Fibroblast of skin of abdomen (primary cell): ENCODE results near the gene CARD14.
"Not testable (repeated sequence)": the region's sequence is repeated elsewhere in the genome, so short reads cannot be mapped to it uniquely, and the experiment has no call there.

Source experiments
- DNase-seq: peaks from one replicate; pipeline ENCODE4 v3.0.0-alpha.2; 2013

Gene CARD14

GRCh38 chr17:80151333-80151732 is 18.5 kb upstream of the CARD14 start:
- peak; percentile 73 for DNase-seq

GRCh38 chr17:80152081-80152702 is 17.6 kb upstream of the CARD14 start:
- peak; percentile 43 for DNase-seq

GRCh38 chr17:80153004-80153403 is 16.8 kb upstream of the CARD14 start:
- DNase-seq, result no peak

- DNase-seq, result no peak
These were observed 15.7 kb upstream of the CARD14 start for GRCh38 chr17:80154166-80154565.

- not testable (repeated sequence) for DNase-seq
These were observed 14.2 kb upstream of the CARD14 start for GRCh38 chr17:80155600-80155999.

GRCh38 chr17:80158846-80159245 is 11.0 kb upstream of the CARD14 start:
- DNase-seq, result no peak

GRCh38 chr17:80160536-80160935 is 9.3 kb upstream of the CARD14 start:
- no peak for DNase-seq

- DNase-seq, result no peak
These were observed 6.5 kb upstream of the CARD14 start for GRCh38 chr17:80163336-80163735.

GRCh38 chr17:80164185-80164584 is 5.6 kb upstream of the CARD14 start:
- DNase-seq, result no peak

- DNase-seq, result no peak
These were observed 3.4 kb upstream of the CARD14 start for GRCh38 chr17:80166446-80166845.

GRCh38 chr17:80168371-80168770 is 1.5 kb upstream of the CARD14 start:
- no peak for DNase-seq

GRCh38 chr17:80169107-80169506 is 723 bp upstream of the CARD14 start:
- no peak for DNase-seq

GRCh38 chr17:80171681-80172080 is 1.9 kb downstream of the CARD14 start:
- no peak for DNase-seq

GRCh38 chr17:80173126-80173525 is 3.3 kb downstream of the CARD14 start:
- DNase-seq, result no peak

- DNase-seq, result no peak
These were observed 4.1 kb downstream of the CARD14 start for GRCh38 chr17:80173916-80174315.

GRCh38 chr17:80176757-80177156 is 6.9 kb downstream of the CARD14 start:
- no peak for DNase-seq

- DNase-seq, result no peak
These were observed 8.3 kb downstream of the CARD14 start for GRCh38 chr17:80177986-80178595.

- no peak for DNase-seq
These were observed 10.4 kb downstream of the CARD14 start for GRCh38 chr17:80180192-80180591.

- no peak for DNase-seq
These were observed 11.6 kb downstream of the CARD14 start for GRCh38 chr17:80181431-80181830.

- DNase-seq, result no peak
These were observed 12.5 kb downstream of the CARD14 start for GRCh38 chr17:80182118-80182844.

- DNase-seq, result no peak
These were observed 13.0 kb downstream of the CARD14 start for GRCh38 chr17:80182845-80183223.

- no peak for DNase-seq
These were observed 14.0 kb downstream of the CARD14 start for GRCh38 chr17:80183581-80184422.

- no peak for DNase-seq
These were observed 14.5 kb downstream of the CARD14 start for GRCh38 chr17:80184423-80184714.
